K562 (cell line): ENCODE measurements around the gene EML1. TPM values are rescaled to one million over a fixed set of nuclear protein-coding genes. Genes with fewer than 3 reads are reported as not detected.

Experiments used
- NONO ChIP-seq, 2 experiments: fragments of 200-400 bp in 1 of 2; fragments of 450-650 bp in 1 of 2; formaldehyde crosslinking in 1 of 2; IDR thresholded peaks; 2 replicates each; pipeline ENCODE4 v1.6.1; 2017; ENCODE audit warnings: low read depth in 2 of 2, mild to moderate bottlenecking in 2 of 2, moderate library complexity in 2 of 2, low read length in 1 of 2
- RAD21 ChIP-seq, 2 experiments: fragments of 250-450 bp in 1 of 2; fragments of 450-650 bp in 1 of 2; sonication (Bioruptor Pico) in 1 of 2; formaldehyde crosslinking in 1 of 2; IDR thresholded peaks in 1 of 2; conservative IDR thresholded peaks in 1 of 2; 2 replicates each; pipeline versions ENCODE4 v1.4.0 to v1.8.0; 2020 to 2022; ENCODE audit warnings: mild to moderate bottlenecking in 2 of 2, moderate library complexity in 1 of 2
- RBBP5 ChIP-seq: fragments of 200-600 bp; sonication (generic); IDR thresholded peaks from 2 replicates; pipeline ENCODE4 v1.6.1; 2012; ENCODE audit warnings: borderline replicate concordance, mild to moderate bottlenecking, low read length, control low read depth, inconsistent platforms; ENCODE audit not compliant: insufficient read depth, poor library complexity, severe bottlenecking
- SMC3 ChIP-seq: conservative IDR thresholded peaks from 2 replicates; pipeline ENCODE4 v1.6.1; 2011; ENCODE audit warnings: low read depth, low read length, improper control_type of control experiment; ENCODE audit not compliant: insufficient read depth
- ZNF140 ChIP-seq: fragments of 250-450 bp; sonication (Bioruptor Pico); IDR thresholded peaks from 2 replicates; pipeline ENCODE4 v1.8.0; 2021; ENCODE audit warnings: moderate library complexity, mild to moderate bottlenecking, inconsistent platforms
- ZNF217 ChIP-seq: sonication (generic); formaldehyde crosslinking; IDR thresholded peaks from 2 replicates; pipeline ENCODE4 v1.8.0; 2022; ENCODE audit warnings: mild to moderate bottlenecking, missing genetic modification reagents
- polyA plus RNA-seq, 8 experiments: library from polyadenylated mRNA; depleted of rRNA in 4 of 8; stranded (reverse) in 5 of 8; unstranded in 3 of 8; fragments of >200 nt; fragmentation: Nextera tagmentation in 2 of 8; fragmentation: Illumina TruSeq in 1 of 8; extraction: Ambion mirVana in 2 of 8; extraction: Trizol in 1 of 8; gene quantifications; 2 replicates each; pipeline versions ENCODE4 v1.2.1 to v1.2.3, GENCODE V29; 2011 to 2014; ENCODE audit warnings: inconsistent platforms in 1 of 8, missing spikeins in 1 of 8
- total RNA-seq, 7 experiments: library from RNA; depleted of rRNA in 6 of 7; stranded (reverse); fragments of >200 nt in 6 of 7; fragmentation: Illumina TruSeq in 2 of 7; extraction: Trizol in 2 of 7; gene quantifications; 2 replicates each; pipeline versions ENCODE4 v1.2.1 to v1.2.3, GENCODE V29; 2011 to 2021; ENCODE audit warnings: low replicate concordance in 1 of 7
- TF ChIP-seq, protein P1 (sequence below), 2 experiments: fragments of 450-650 bp; formaldehyde crosslinking in 1 of 2; IDR thresholded peaks; 2 replicates each; pipeline versions ENCODE4 v1.4.0 to v1.6.1; 2014 to 2020; ENCODE audit warnings: mild to moderate bottlenecking in 2 of 2, borderline replicate concordance in 1 of 2, low read depth in 1 of 2
- TF ChIP-seq, protein P2 (sequence below): fragments of 450-650 bp; formaldehyde crosslinking; IDR thresholded peaks from 2 replicates; pipeline ENCODE4 v1.4.0; 2020; ENCODE audit warnings: mild to moderate bottlenecking, mixed read lengths
- TF ChIP-seq, protein P3 (sequence below): sonication (generic); formaldehyde crosslinking; IDR thresholded peaks from 2 replicates; pipeline ENCODE4 v1.4.0; 2020; ENCODE audit warnings: mild to moderate bottlenecking, missing genetic modification reagents
- TF ChIP-seq, protein P4 (sequence below): fragments of 450-650 bp; formaldehyde crosslinking; IDR thresholded peaks from 2 replicates; pipeline ENCODE4 v1.4.0; 2020; ENCODE audit warnings: mild to moderate bottlenecking, moderate library complexity

The EML1 gene
- total and polyA plus RNA-seq, 9 of the 15 experiments (the other 6 are each of a cell fraction or from before 2014, with no cell fraction given): 0.01 to 0.35 (median 0.07) TPM; not detected in 2

DNA sequence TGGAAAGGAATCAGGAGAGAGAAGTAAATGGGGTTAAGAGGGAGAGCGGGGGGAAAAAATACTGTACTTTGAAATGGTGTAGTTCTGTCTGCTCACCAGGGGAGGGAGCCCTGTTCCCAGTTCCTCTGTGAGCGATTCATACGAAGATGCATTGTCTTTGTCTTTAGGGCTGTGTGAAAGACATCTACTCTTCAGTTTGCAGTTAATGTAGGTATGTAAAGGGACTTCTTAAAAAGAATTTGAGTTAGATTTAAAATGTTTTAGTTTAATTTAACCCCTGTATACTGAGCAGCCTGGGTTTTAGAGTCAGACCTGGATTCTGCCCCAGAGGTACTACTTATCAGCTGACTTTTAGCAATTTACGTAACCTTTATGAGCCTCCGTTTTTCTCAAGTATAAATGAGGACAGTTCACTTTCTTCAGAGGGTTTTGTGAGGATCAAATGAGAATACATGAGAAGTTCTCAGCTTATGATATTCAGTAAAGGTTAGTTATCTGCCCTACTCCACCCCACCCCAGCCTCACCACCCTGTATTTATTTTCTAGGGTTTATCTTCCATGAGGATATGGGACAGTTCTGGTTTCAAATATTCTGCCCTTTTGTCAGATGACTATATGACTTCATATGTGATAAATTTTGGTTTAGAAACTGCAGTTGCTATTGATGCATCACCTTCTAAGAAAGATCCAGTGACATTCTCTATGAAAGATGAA is 189.5 kb downstream of the EML1 start (continued):
- TF ChIP-seq, protein P1, sequence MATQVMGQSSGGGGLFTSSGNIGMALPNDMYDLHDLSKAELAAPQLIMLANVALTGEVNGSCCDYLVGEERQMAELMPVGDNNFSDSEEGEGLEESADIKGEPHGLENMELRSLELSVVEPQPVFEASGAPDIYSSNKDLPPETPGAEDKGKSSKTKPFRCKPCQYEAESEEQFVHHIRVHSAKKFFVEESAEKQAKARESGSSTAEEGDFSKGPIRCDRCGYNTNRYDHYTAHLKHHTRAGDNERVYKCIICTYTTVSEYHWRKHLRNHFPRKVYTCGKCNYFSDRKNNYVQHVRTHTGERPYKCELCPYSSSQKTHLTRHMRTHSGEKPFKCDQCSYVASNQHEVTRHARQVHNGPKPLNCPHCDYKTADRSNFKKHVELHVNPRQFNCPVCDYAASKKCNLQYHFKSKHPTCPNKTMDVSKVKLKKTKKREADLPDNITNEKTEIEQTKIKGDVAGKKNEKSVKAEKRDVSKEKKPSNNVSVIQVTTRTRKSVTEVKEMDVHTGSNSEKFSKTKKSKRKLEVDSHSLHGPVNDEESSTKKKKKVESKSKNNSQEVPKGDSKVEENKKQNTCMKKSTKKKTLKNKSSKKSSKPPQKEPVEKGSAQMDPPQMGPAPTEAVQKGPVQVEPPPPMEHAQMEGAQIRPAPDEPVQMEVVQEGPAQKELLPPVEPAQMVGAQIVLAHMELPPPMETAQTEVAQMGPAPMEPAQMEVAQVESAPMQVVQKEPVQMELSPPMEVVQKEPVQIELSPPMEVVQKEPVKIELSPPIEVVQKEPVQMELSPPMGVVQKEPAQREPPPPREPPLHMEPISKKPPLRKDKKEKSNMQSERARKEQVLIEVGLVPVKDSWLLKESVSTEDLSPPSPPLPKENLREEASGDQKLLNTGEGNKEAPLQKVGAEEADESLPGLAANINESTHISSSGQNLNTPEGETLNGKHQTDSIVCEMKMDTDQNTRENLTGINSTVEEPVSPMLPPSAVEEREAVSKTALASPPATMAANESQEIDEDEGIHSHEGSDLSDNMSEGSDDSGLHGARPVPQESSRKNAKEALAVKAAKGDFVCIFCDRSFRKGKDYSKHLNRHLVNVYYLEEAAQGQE (IDR thresholded peaks at IDR 0.05; ENCODE audit: borderline replicate concordance): peak; percentile 72
- TF ChIP-seq, protein P1 (CRISPR knock-in tag; IDR thresholded peaks at IDR 0.05; ENCODE audit: low read depth): no peak
- peak; percentile 67 for TF ChIP-seq SMC3
- no peak for TF ChIP-seq ZNF140 (CRISPR knock-in tag)
- TF ChIP-seq, protein P2, sequence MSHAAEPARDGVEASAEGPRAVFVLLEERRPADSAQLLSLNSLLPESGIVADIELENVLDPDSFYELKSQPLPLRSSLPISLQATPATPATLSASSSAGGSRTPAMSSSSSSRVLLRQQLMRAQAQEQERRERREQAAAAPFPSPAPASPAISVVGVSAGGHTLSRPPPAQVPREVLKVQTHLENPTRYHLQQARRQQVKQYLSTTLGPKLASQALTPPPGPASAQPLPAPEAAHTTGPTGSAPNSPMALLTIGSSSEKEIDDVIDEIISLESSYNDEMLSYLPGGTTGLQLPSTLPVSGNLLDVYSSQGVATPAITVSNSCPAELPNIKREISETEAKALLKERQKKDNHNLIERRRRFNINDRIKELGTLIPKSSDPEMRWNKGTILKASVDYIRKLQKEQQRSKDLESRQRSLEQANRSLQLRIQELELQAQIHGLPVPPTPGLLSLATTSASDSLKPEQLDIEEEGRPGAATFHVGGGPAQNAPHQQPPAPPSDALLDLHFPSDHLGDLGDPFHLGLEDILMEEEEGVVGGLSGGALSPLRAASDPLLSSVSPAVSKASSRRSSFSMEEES (CRISPR knock-in tag): no peak
- TF ChIP-seq RBBP5: no peak
- TF ChIP-seq, protein P3, sequence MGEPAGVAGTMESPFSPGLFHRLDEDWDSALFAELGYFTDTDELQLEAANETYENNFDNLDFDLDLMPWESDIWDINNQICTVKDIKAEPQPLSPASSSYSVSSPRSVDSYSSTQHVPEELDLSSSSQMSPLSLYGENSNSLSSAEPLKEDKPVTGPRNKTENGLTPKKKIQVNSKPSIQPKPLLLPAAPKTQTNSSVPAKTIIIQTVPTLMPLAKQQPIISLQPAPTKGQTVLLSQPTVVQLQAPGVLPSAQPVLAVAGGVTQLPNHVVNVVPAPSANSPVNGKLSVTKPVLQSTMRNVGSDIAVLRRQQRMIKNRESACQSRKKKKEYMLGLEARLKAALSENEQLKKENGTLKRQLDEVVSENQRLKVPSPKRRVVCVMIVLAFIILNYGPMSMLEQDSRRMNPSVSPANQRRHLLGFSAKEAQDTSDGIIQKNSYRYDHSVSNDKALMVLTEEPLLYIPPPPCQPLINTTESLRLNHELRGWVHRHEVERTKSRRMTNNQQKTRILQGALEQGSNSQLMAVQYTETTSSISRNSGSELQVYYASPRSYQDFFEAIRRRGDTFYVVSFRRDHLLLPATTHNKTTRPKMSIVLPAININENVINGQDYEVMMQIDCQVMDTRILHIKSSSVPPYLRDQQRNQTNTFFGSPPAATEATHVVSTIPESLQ (CRISPR knock-in tag): no peak
- TF ChIP-seq RAD21 (CRISPR knock-in tag; conservative IDR thresholded peaks at IDR 0.05 in 1 of 2, IDR thresholded peaks at IDR 0.05 in 1 of 2): peak; percentile 80 to 86
- no peak for TF ChIP-seq ZNF217
- TF ChIP-seq, protein P4, sequence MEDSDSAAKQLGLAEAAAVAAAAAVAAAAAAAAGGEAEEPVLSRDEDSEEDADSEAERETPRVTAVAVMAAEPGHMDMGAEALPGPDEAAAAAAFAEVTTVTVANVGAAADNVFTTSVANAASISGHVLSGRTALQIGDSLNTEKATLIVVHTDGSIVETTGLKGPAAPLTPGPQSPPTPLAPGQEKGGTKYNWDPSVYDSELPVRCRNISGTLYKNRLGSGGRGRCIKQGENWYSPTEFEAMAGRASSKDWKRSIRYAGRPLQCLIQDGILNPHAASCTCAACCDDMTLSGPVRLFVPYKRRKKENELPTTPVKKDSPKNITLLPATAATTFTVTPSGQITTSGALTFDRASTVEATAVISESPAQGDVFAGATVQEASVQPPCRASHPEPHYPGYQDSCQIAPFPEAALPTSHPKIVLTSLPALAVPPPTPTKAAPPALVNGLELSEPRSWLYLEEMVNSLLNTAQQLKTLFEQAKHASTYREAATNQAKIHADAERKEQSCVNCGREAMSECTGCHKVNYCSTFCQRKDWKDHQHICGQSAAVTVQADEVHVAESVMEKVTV (CRISPR knock-in tag): peak; percentile 43; the same call in 1 of the 2 replicates
- no peak for TF ChIP-seq NONO (IDR thresholded peaks at IDR 0.05; ENCODE audit: low read depth in 2 of 2, low read length in 1 of 2)
